IMR-90 (cell line): Measurements from ENCODE around the gene SEPTIN8. TPM values are rescaled to one million over a fixed set of nuclear protein-coding genes. Genes with fewer than 3 reads are reported as not detected.

Source experiments
- ATAC-seq: fragments of 200-7000 bp; cut with Tn5 transposase; 2 replicates; pipeline ENCODE4 v1.9.1; 2020; ENCODE audit warnings: low read depth, mild to moderate bottlenecking, moderate library complexity
- BruUV-seq: library from RNA; stranded (reverse); fragments of 400-500 nt; replicated peaks from 2 replicates; lab custom pipeline; 2021; lab: Mats Ljungman, UMichigan
- CTCF ChIA-PET: fragments of 300-600 bp; formaldehyde crosslinking; extraction: SDS; loops from one replicate; lab custom pipeline; 2021; ENCODE audit warnings: antibody characterized with exemption; lab: Yijun Ruan, JAX
- POLR2A ChIA-PET: fragments of 300-600 bp; sonication (Branson Sonifier 250); formaldehyde crosslinking; loops from one replicate; lab custom pipeline; 2022; ENCODE audit warnings: antibody characterized with exemption; ENCODE audit not compliant: unreplicated experiment; lab: Charles Lee
- DNase-seq: peaks from one replicate; pipeline ENCODE4 v3.0.0; 2013
- H2AFZ ChIP-seq: replicated peaks from 2 replicates; pipeline ENCODE3; 2013; ENCODE audit warnings: low read length, mild to moderate bottlenecking; ENCODE audit not compliant: poor library complexity
- H2AK5ac ChIP-seq: 2 replicates; pipeline ENCODE4 v1.6.1; 2013; ENCODE audit warnings: low read depth, low read length, inconsistent platforms
- H2AK9ac ChIP-seq: replicated peaks from 2 replicates; pipeline ENCODE3; 2013; ENCODE audit warnings: mild to moderate bottlenecking, low read depth, low read length, moderate library complexity; ENCODE audit not compliant: poor library complexity
- H2BK120ac ChIP-seq: 2 replicates; pipeline ENCODE4 v1.6.1; 2013; ENCODE audit warnings: low read depth, low read length, inconsistent platforms
- H2BK15ac ChIP-seq: 3 replicates; pipeline ENCODE4 v1.6.1; 2013; ENCODE audit warnings: low read depth, low read length, inconsistent platforms
- H2BK20ac ChIP-seq: 2 replicates; pipeline ENCODE4 v1.6.1; 2013; ENCODE audit warnings: low read depth, mild to moderate bottlenecking, inconsistent platforms, low read length, moderate library complexity
- H2BK5ac ChIP-seq: 2 replicates; pipeline ENCODE4 v1.6.1; 2013; ENCODE audit warnings: mild to moderate bottlenecking, low read depth, low read length, inconsistent platforms; ENCODE audit not compliant: poor library complexity, severe bottlenecking
- H3K14ac ChIP-seq: replicated peaks from 2 replicates; pipeline ENCODE4 v1.6.1; 2013; ENCODE audit warnings: low read depth, low read length, inconsistent platforms
- H3K18ac ChIP-seq: 2 replicates; pipeline ENCODE4 v1.6.1; 2013; ENCODE audit warnings: low read depth, low read length, control low read depth
- H3K23ac ChIP-seq: 2 replicates; pipeline ENCODE4 v1.6.1; 2013; ENCODE audit warnings: low read depth, low read length, inconsistent platforms
- H3K27ac ChIP-seq: 2 replicates; pipeline ENCODE4 v1.5.1; 2013; ENCODE audit warnings: mild to moderate bottlenecking, control low read depth, low read length; ENCODE audit not compliant: insufficient read depth
- H3K27me3 ChIP-seq: 2 replicates; pipeline ENCODE4 v1.6.1; 2013; ENCODE audit warnings: low read length; ENCODE audit not compliant: control insufficient read depth, insufficient read depth
- H3K36me3 ChIP-seq: 2 replicates; pipeline ENCODE4 v1.6.1; 2013; ENCODE audit warnings: low read length, mixed read lengths; ENCODE audit not compliant: control insufficient read depth, insufficient read depth
- H3K4ac ChIP-seq: 2 replicates; pipeline ENCODE4 v1.6.1; 2013; ENCODE audit warnings: low read depth, low read length, inconsistent platforms
- H3K4me1 ChIP-seq: 2 replicates; pipeline ENCODE4 v1.6.1; 2013; ENCODE audit warnings: low read length, mixed read lengths; ENCODE audit not compliant: control insufficient read depth, insufficient read depth
- H3K4me2 ChIP-seq: 2 replicates; pipeline ENCODE4 v1.6.1; 2013; ENCODE audit warnings: low read depth, mild to moderate bottlenecking, control low read depth, low read length, moderate library complexity
- H3K4me3 ChIP-seq: 2 replicates; pipeline ENCODE4 v1.5.1; 2013; ENCODE audit warnings: low read depth, mild to moderate bottlenecking, control low read depth, low read length, moderate library complexity; ENCODE audit not compliant: insufficient read depth
- H3K56ac ChIP-seq: 2 replicates; pipeline ENCODE4 v1.6.1; 2013; ENCODE audit warnings: low read length, inconsistent platforms; ENCODE audit not compliant: insufficient read depth; ENCODE audit errors: extremely low read depth
- H3K79me1 ChIP-seq, 2 experiments: 2 replicates each; pipeline ENCODE4 v1.6.1; 2013; ENCODE audit warnings: low read length in 2 of 2, inconsistent platforms in 1 of 2, low read depth in 1 of 2
- H3K9ac ChIP-seq: 2 replicates; pipeline ENCODE4 v1.6.1; 2013; ENCODE audit warnings: low read depth, low read length, control low read depth
- H3K9me1 ChIP-seq: 2 replicates; pipeline ENCODE4 v1.6.1; 2013; ENCODE audit warnings: low read length, inconsistent platforms; ENCODE audit not compliant: insufficient read depth
- H3K9me3 ChIP-seq: 2 replicates; pipeline ENCODE4 v1.6.1; 2013; ENCODE audit warnings: low read length; ENCODE audit not compliant: control insufficient read depth, insufficient read depth
- H4K20me1 ChIP-seq: 2 replicates; pipeline ENCODE4 v1.6.1; 2013; ENCODE audit warnings: low read length, inconsistent platforms; ENCODE audit not compliant: insufficient read depth
- H4K5ac ChIP-seq: 2 replicates; pipeline ENCODE4 v1.6.1; 2013; ENCODE audit warnings: mild to moderate bottlenecking, low read depth, low read length, control low read depth
- H4K8ac ChIP-seq, 2 experiments: 2 replicates each; pipeline ENCODE4 v1.6.1; 2013; ENCODE audit warnings: low read depth in 2 of 2, low read length in 2 of 2, control low read depth in 1 of 2, inconsistent platforms in 1 of 2
- H4K91ac ChIP-seq: 2 replicates; pipeline ENCODE4 v1.6.1; 2013; ENCODE audit warnings: low read depth, low read length, inconsistent platforms; ENCODE audit not compliant: insufficient read depth
- BHLHE40 ChIP-seq: fragments of 150-350 bp; IDR thresholded peaks from 2 replicates; pipeline ENCODE4 v1.6.1; 2016; ENCODE audit warnings: mild to moderate bottlenecking, low read depth, low read length
- FOS ChIP-seq: fragments of 150-350 bp; IDR thresholded peaks from 2 replicates; pipeline ENCODE4 v1.6.1; 2016; ENCODE audit warnings: low read depth, low read length
- RAD21 ChIP-seq: IDR thresholded peaks from 2 replicates; pipeline ENCODE4 v1.6.1; 2012; ENCODE audit warnings: low read length, improper control_type of control experiment
- USF2 ChIP-seq: fragments of 150-350 bp; IDR thresholded peaks from 2 replicates; pipeline ENCODE4 v1.6.1; 2017; ENCODE audit warnings: mild to moderate bottlenecking, antibody characterized with exemption, low read length, low read depth
- WGBS, 2 experiments: methylation state at CpG; one replicate each; pipeline versions ENCODE4 v1.1.5 to v1.1.7; 2013; ENCODE audit warnings: missing lambda C conversion rate in 2 of 2; ENCODE audit not compliant: insufficient read length in 1 of 2; ENCODE audit errors: extremely low coverage in 2 of 2; 5-methylcytosine and 5-hydroxymethylcytosine counted together
- dilution Hi-C: fragments of 300-500 bp; cut with HindIII; formaldehyde crosslinking; loops from one replicate; pipeline ENCODE4 v1.14.3; 2018; ENCODE audit warnings: low sequenced_read_pairs; ENCODE audit not compliant: unreplicated experiment
- in situ Hi-C: fragments of 300-500 bp; cut with MboI; formaldehyde crosslinking; loops from 3 replicates; pipeline ENCODE4 v1.14.3; 2019; ENCODE audit warnings: low sequenced_read_pairs, inconsistent platforms, mixed read lengths
- intact Hi-C: fragments of 100-400 bp; cut with micrococcal nuclease; formaldehyde crosslinking; loops from 2 replicates; pipeline ENCODE4 v1.10.0; 2022
- polyA plus RNA-seq, 3 experiments: library from polyadenylated mRNA; depleted of rRNA; stranded (reverse); fragments of >200 nt; gene quantifications; 2 replicates each; pipeline ENCODE4 v1.2.3, GENCODE V29; 2012; ENCODE audit warnings: low replicate concordance in 1 of 3
- total RNA-seq: library from RNA; depleted of rRNA; stranded (reverse); fragments of >200 nt; gene quantifications from 2 replicates; pipeline ENCODE4 v1.2.3, GENCODE V29; 2012

Gene SEPTIN8
- total and polyA plus RNA-seq, 2 of the 4 experiments (the other 2 are of a cell fraction), result 56.2 to 67.2 TPM

DNA sequence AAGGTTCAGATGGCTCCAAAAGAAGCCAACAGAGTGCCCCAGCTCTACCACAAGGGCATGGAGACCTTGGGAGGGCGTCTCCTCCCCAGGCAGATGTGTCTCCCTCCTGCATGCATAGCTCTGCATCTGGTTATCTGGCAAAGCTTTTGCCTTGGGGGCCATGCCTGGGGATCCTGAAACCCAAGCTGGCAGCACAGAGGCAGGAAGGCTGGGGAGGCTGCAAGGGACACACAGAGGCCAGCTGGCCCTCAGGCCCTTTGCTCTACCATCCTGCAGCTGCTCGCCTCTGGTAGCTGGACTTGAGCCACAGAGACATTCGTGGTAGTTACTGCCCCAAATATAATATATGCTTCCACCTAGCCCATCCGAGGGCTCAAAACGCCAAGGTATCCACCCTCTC is 3.9 kb downstream of the SEPTIN8 start:
- Histone ChIP-seq H2BK120ac (no peak overlapping the region), H3K4me3 (no peak overlapping the region), H3K18ac (no peak overlapping the region), H2AFZ (no peak overlapping the region), H4K5ac (no peak overlapping the region), H3K56ac (no peak overlapping the region), H3K14ac (no peak overlapping the region), H2BK20ac (no peak overlapping the region), H4K20me1 (peaks cover 56% of the 10 kb centered on the region), H2AK5ac (no peak overlapping the region), H2BK5ac (no peak overlapping the region), H3K79me1 (peaks cover 41 to 87% of the 10 kb centered on the region in 2 experiments), H3K9me1 (peaks cover 55% of the 10 kb centered on the region), H3K4me1 (peaks cover 25% of the 10 kb centered on the region), H2BK15ac (no peak overlapping the region), H3K23ac (no peak overlapping the region), H3K27ac (no peak overlapping the region), H3K4me2 (no peak overlapping the region), H3K9me3 (no peaks in the 10 kb centered on the region), H4K91ac (no peak overlapping the region), H3K4ac (no peak overlapping the region), H3K9ac (no peak overlapping the region), H4K8ac (no peak overlapping the region), H3K27me3 (no peaks in the 10 kb centered on the region), H2AK9ac (no peak overlapping the region), H3K36me3 (no peaks in the 10 kb centered on the region)
- ATAC-seq (no peak), DNase-seq (no peak)
- POLR2A ChIA-PET, result no interaction called here
- WGBS, 2 experiments, result 93% methylated on average over 2 of the region's 5 CpGs; no CpG with 5 or more reads in 1 of the 2 experiments
- TF ChIP-seq BHLHE40 (no peak), USF2 (no peak), RAD21 (no peak), FOS (no peak)
- CTCF ChIA-PET, result interaction anchor here (0.6 kb wide), 1 partner anchor 47 kb away, joined by 3 read pairs; no protein-coding TSS in a partner anchor
- dilution Hi-C loops (no loop called here), in situ Hi-C loops (no loop called here), intact Hi-C loops (no loop called here)
- BruUV-seq, result no TSS peak
